AG09309 (cell line): ENCODE measurements around the gene SIRT5.

Source experiments
- DNase-seq: peaks from one replicate; pipeline ENCODE4 v3.0.0-alpha.2; 2010; ENCODE audit warnings: low read depth
- H3K4me3 ChIP-seq: 2 replicates; pipeline ENCODE4 v1.5.1; 2011; ENCODE audit warnings: mild to moderate bottlenecking, low read depth, low read length, moderate library complexity; ENCODE audit not compliant: control insufficient read depth
- TF ChIP-seq, protein P1 (sequence below): IDR thresholded peaks from 2 replicates; pipeline ENCODE4 v1.5.1; 2011; ENCODE audit warnings: mild to moderate bottlenecking, low read depth, low read length, inconsistent platforms; ENCODE audit not compliant: insufficient read depth, control insufficient read depth; ENCODE audit errors: missing control alignments

Gene SIRT5

DNA sequence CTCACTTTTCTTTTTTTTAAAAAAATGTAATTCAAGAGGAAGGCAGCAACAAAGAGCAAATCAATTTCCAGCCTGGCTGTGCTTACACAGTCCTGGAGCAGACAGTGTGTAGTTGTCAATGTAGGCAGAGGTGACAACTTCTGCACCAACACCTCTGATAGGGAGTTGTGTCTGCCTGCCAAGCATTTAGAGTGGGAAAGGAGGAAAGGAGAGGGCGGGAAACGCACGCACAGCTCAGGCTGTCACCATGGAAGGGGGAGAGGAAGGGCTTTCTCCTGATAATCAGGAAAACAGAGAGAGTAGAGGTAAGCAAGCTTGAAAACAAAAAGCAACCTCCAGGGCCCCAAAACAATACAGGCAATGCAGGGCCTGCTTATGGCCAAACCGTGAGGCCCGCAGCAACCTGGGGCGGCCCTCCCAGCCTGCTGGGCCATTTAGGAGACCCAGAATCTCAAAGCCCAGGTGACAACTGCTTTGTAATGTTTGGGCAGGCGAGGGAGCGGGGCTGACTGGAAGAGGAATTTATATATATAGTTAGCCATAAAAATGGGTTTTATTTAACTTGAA lies 45.5 kb upstream of the SIRT5 start:
- TF ChIP-seq, protein P1, sequence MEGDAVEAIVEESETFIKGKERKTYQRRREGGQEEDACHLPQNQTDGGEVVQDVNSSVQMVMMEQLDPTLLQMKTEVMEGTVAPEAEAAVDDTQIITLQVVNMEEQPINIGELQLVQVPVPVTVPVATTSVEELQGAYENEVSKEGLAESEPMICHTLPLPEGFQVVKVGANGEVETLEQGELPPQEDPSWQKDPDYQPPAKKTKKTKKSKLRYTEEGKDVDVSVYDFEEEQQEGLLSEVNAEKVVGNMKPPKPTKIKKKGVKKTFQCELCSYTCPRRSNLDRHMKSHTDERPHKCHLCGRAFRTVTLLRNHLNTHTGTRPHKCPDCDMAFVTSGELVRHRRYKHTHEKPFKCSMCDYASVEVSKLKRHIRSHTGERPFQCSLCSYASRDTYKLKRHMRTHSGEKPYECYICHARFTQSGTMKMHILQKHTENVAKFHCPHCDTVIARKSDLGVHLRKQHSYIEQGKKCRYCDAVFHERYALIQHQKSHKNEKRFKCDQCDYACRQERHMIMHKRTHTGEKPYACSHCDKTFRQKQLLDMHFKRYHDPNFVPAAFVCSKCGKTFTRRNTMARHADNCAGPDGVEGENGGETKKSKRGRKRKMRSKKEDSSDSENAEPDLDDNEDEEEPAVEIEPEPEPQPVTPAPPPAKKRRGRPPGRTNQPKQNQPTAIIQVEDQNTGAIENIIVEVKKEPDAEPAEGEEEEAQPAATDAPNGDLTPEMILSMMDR = no peak
- H3K4me3 ChIP-seq = no peak overlapping the region
- DNase-seq = no peak

DNA sequence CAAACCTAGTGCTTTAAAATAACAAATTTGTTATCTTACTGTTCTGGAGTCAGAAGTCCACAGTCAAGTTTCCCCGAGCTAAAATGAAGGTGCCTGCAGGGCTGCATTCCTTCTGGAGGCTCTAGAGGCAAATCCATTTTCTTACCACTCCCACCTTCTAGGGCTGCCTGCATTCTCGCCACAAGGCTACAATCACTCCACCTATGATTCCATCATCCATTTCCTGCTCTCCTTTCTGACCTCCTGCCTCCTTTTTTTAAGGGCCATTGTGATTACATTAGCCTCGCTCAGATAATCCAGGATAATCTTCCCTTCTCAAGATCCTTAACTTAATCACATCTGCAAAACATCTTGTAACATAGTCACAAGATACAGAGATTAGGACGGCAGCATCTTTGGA lies 42.4 kb upstream of the SIRT5 start:
- TF ChIP-seq, protein P1 = no peak
- no peak overlapping the region for H3K4me3 ChIP-seq
- DNase-seq = no peak

DNA sequence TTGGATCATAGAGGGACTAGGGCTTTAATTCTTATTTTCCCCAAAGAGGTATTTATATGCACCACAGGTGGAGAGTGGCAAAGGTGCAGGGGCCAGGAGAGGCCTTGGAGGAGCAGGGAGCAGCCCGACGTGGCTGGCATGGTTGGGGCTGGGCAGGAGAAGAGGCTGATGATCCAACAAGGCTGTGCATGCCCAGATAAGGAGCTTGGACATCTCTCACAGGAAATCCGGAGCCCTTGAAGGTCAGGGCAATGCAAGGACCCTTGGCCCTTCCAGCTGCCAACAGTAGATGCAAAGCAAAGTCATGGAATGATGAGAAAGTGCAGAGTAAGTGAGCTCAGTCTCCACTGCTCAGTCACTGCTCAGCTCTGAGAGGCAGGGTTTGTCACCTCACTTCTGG lies 39.9 kb upstream of the SIRT5 start:
- TF ChIP-seq, protein P1 = no peak
- no peak overlapping the region for H3K4me3 ChIP-seq
- no peak for DNase-seq

DNA sequence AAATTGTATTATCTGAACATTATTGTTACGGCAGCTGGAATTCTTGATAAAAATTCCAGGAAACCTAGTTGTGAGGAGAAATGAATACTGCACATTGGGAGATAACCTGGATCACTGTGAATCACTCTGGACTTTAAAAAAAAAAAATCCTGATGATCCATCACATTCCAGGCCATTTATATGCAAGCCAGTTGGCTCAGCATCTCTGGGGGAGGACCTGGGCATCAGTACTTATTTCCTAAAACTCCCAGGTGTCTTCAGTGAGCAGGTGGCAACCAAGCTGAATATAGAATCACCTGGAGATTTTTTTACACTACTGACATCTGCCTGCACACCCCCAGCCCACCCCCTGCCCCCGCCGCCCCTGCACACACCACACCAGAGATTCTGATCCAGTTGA lies 39.1 kb upstream of the SIRT5 start:
- DNase-seq = no peak
- TF ChIP-seq, protein P1 = no peak

DNA sequence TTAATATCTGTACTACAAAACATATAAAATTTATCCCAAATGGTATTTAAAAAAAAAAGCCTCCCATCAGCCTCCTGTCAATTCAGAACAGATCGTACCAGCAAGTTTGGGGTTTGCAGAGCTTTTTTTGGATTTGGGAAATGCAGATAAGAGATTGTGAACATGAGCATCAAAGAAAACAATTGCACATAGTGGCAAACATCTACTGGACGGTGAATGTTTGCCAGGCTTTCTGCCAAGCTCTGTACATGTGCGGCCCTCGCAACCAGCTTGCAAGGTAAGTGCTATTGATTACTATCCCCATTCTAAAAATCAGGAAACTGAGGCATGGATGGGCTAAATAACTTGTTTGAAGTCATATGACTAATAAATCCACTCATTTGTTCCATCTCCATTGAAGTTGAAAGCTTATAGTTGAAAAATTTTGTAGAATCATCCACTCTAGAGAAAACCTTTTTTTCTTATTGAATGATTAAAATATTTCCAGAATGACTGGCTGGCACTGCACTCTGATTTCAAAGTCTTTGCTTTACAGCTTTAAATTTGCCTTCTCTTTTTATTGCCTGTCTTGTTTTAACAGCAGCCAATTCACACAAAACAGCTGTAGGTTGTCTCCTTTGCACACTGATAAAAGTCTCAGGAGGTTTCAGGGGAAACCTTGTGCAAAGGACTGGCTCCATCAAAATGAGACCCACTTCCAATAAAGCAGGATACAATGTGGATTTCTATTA lies 37.4 kb upstream of the SIRT5 start:
- TF ChIP-seq, protein P1 = no peak

More for the DNA sequence above, 39.1 kb upstream of the SIRT5 start:
- H3K4me3 ChIP-seq = no peak overlapping the region

DNA sequence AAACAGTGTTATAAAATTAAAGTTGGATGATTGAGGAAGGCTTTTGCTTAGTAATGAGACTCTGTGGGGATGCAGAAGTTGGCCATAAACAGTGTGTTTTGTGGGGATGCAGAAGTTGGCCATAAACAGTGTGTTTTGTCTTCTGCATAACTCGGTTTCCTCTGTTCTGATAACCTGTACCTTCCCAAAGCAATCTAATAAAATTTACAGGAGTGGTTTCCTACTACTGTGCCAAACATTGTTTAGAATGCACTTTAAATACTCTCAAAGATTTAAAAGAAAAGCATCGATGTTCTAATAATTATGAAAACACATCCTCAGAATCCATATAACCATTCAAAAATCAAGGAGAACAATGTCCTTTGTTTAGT lies 36.9 kb upstream of the SIRT5 start:
- DNase-seq = no peak
- TF ChIP-seq, protein P1 = no peak
- no peak overlapping the region for H3K4me3 ChIP-seq

More for the DNA sequence above, 37.4 kb upstream of the SIRT5 start:
- no peak overlapping the region for H3K4me3 ChIP-seq
- DNase-seq = no peak

DNA sequence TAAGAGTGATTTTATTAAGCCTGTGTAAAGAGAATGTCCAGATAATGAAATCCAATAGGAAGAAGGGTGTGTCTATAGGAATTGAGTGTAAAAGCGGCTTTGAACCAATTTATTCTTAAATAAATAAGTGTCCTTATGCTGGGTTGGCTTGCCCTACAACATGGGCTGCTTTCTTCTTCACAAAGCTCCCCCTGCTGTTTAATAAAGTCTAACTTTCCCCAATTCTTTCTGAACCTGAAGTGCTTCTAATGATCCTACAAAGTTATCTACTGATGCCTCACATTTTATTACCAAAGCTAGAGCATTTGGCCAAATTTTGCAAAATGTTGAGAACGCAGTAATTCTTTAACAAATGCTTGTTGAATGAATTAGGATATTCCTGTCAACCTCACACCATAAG lies 36.3 kb upstream of the SIRT5 start:
- peak; percentile 17 for DNase-seq
- TF ChIP-seq, protein P1 = peak; percentile 50
- no peak overlapping the region for H3K4me3 ChIP-seq
